HG02981 (cell line): ENCODE data around the gene NUP210.
A peak's percentile ranks its signal among the peaks of the same experiment; 100 is the strongest.

Experiments
- ATAC-seq: cut with Tn5 transposase; IDR thresholded peaks from one replicate; pipeline ENCODE4 v1.9.1; 2021; ENCODE audit warnings: mild to moderate bottlenecking, moderate library complexity; ENCODE audit not compliant: unreplicated experiment

Gene NUP210

GRCh38 chr3:13332158-13332557 is 88.0 kb downstream of the NUP210 start:
- ATAC-seq, result peak; percentile 92

DNA sequence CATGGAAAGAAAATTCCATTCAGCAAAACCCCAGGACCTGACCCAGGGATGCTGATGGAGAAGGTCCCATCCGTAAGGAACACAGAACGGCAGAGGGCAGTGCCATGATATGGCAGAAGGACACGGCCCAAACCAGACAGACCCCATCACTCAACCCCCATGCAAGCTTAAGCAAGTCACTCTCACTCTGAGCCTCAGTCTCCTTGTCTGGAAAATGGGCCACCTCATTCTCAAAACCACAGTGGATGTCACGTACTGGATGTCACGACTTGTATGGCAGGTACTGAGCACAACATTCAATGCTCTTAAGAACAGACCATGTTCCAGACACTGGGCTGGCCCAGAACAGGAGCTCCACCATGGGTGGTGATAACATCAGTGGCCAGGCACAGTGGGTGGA is 90.4 kb downstream of the NUP210 start:
- ATAC-seq, result no peak

DNA sequence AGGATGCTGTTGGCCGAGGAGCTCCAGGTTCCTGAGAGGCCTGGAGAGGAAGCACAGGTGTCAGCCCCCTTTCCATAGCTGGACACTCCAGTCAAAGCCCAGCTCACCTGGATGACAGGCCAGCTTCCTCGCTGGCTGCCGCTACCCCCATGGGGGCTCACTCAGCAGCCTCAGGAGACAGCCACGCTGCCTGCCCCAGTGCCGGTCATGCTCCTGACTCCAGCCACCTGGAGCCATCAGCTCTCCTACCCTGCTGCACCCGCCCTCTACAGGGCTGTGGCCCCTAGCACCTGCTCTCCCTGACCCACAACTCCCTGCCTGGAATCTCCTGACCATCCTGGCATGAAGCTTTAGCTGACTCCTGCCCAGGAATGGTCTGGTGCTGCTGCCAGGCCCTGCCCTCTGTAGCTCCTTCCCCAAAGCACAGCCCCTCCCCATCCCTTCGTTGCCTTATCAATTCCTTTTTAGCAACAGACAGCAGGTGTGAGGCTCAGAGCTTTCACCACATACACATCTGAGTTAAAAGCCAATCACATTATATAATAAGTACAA is 94.2 kb downstream of the NUP210 start:
- ATAC-seq, result no peak

DNA sequence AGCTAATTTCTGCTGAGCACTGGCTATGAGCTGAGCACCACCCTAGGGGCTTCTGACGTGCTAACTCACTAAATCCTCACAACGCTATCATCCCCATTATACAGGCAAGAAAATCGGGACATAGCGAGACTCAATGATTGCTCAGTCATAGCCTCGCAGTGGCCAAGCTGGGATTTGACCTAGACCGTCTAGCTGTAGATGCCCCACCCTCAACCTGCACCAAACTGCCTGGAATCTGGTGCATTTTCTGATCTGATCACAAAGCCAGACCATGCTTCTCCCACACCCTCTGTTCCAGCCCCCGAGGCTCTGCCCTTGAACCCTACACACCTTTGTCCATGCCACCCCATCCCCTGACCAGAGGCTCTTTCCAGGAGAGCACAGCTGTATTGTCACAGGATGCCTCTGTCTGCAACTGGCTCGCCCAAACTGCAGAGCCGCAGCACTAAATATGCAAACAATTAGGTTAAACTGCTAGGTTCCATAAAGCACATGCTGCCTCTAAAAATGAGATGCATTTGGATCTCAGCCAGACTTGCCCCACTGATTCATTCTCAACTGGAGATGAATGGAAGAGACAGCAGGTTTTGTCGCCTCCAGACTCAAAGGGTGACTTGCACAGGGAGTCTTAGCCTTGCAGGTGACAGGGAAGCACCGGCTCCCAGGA is 95.2 kb downstream of the NUP210 start:
- no peak for ATAC-seq

DNA sequence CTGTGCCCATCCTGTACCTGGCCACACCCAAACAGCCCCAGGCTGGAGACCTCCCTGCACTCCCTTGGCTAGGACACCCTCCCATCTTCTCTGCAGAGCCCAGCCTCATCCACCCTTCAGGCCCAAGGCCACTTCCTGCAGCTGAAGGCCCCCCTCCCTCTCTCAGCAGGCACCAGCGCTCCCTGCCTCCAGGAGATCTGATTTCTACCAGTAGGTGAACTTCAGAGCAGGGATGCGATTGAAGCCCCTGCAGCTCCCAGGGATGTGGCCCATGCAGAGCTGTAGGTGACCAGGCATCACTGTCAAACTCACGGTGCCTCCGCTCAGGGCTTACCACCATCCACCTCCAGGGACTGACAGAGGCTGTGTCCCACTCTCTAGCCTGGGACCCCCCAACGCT is 96.3 kb downstream of the NUP210 start:
- ATAC-seq, result no peak

- no peak for ATAC-seq
Measured at GRCh38 chr3:13322324-13322723, 97.8 kb downstream of the NUP210 start.

- ATAC-seq, result no peak
Measured at GRCh38 chr3:13319564-13320220, 100.4 kb downstream of the NUP210 start.

- no peak for ATAC-seq
Measured at GRCh38 chr3:13318626-13319470, 101.3 kb downstream of the NUP210 start.

- ATAC-seq, result no peak
Measured at GRCh38 chr3:13317596-13318320, 102.4 kb downstream of the NUP210 start.

DNA sequence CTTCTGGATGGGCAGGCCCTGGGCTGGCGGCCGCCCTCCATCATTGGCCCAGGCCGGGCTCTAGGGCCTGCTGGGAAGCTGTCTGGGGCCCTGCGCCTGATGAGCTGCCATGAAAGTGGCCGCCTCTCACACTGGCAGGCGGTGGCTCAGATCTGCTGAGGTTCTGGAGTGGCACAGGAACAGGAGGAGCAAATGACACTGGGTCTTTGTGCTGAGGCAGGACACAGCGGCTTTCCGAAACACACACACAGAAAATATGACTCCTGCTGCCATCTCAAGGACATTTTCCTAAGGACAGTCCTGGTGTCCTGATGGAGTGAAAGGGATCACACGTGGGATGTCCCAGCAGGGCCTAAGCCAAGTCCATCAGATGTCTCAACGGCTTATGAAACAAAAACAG is 103.5 kb downstream of the NUP210 start:
- no peak for ATAC-seq

GRCh38 chr3:13314877-13315276 is 105.2 kb downstream of the NUP210 start:
- ATAC-seq, result no peak

DNA sequence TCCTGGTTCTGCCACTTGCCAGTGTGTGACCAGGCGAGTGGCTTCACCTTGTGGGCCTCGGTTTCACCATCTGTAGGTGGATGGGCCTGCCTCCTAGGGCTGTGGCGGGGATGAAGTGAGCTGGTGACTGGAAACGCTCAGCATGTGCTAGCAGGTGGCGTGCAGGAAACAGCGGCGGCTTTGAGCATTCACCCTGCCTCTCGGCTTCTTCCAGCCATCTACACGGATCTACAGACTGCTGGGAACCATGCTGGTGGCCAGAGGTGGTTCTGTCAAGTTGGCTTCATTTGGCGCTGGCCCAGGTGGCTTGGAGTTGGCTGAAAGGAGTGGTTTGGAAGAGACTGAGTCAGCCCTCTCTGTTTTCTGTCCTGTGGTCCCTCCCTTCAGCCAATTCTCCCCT is 106.3 kb downstream of the NUP210 start:
- no peak for ATAC-seq

GRCh38 chr3:13309004-13309403 is 111.1 kb downstream of the NUP210 start:
- ATAC-seq, result no peak

DNA sequence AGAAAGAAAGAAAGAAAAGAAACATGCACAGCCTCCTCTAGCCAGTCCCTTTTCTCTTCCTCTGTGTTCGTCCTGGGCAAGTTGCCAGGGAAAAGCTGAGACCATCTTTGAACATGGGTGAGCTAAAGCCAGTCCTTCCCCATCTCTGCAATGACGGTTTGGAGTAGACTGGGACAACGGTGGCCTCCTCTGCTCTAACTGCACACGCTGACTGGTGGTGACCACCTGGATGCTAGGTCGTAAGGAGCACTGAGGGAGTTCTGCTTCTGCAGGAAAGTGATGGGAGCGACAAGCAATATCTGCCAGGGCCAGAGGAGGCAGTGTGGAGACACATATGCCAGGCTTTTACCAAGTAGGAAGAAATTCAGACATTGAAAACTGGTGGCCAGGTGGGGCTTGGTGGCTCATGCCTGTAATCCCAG is 111.7 kb downstream of the NUP210 start:
- peak; percentile 60 for ATAC-seq

DNA sequence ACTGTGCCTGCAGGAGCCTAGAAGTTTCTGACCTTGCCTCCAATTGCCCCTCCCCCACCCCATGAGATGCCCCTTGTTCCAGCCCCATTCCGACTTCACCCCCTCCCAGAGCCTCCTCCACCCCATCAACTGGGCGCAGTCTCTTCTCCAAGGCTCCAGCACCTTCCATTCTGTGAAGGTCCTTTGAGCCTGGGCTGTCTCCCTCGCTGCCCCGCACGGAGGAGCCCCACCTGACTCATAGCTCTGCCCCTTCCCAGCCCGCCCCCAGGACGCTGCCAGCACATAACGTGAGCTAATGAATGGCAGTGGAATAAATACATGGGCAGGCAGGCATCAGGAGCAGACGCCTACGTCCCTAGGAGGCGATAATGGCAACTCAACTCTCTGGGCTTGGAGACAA is 113.1 kb downstream of the NUP210 start:
- ATAC-seq, result no peak

DNA sequence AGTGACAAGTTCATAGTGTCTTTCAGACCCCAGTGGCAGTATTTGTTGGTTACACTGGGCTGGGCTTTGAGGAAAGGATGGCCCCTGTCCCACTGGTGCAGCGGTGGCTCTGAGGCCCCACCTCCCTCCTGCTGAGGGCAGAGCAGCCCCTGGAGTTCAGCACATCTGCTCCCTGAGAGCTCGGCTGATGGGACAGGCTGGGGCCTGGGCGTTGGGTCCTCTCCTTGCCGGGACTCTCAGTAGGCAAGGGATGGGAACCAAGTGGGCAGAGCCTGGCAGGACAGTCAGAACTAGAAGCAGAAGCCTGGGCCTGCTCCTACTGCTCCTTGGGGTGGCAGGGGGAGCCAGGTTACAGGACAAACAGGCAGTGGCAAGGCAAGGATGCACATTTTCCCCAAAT is 114.5 kb downstream of the NUP210 start:
- ATAC-seq, result no peak

GRCh38 chr3:13303410-13303809 is 116.7 kb downstream of the NUP210 start:
- ATAC-seq, result no peak

- ATAC-seq, result no peak
Measured at GRCh38 chr3:13301286-13301987, 118.7 kb downstream of the NUP210 start.

GRCh38 chr3:13300546-13301285 is 119.4 kb downstream of the NUP210 start:
- ATAC-seq, result no peak
